HEK293 (cell line): ENCODE results near the gene ARL3.

Experiments used
- CTCF ChIP-seq: fragments of 450-650 bp; formaldehyde crosslinking; IDR thresholded peaks from 2 replicates; pipeline ENCODE4 v1.5.1; 2016; ENCODE audit warnings: missing biosample characterization, missing genetic modification characterization
- ZBTB7A ChIP-seq: fragments of 450-650 bp; formaldehyde crosslinking; IDR thresholded peaks from 2 replicates; pipeline ENCODE4 v1.5.1; 2016; ENCODE audit warnings: low read depth, missing biosample characterization, missing genetic modification characterization
- ZNF2 ChIP-seq: fragments of 450-650 bp; formaldehyde crosslinking; IDR thresholded peaks from 2 replicates; pipeline ENCODE4 v1.5.1; 2016; ENCODE audit warnings: missing biosample characterization, missing genetic modification characterization
- ZNF791 ChIP-seq: fragments of 450-650 bp; formaldehyde crosslinking; IDR thresholded peaks from 2 replicates; pipeline ENCODE4 v1.5.1; 2016; ENCODE audit warnings: missing biosample characterization, missing genetic modification characterization
- ZNF830 ChIP-seq: fragments of 450-650 bp; IDR thresholded peaks from 2 replicates; pipeline ENCODE4 v1.5.0; 2018; ENCODE audit warnings: missing biosample characterization, missing genetic modification characterization, low read depth, mild to moderate bottlenecking, moderate library complexity
- TF ChIP-seq, protein P1 (sequence below): fragments of 450-650 bp; formaldehyde crosslinking; IDR thresholded peaks from 2 replicates; pipeline ENCODE4 v1.5.1; 2016; ENCODE audit warnings: missing biosample characterization, missing genetic modification characterization
- TF ChIP-seq, protein P2 (sequence below): fragments of 450-650 bp; formaldehyde crosslinking; IDR thresholded peaks from 2 replicates; pipeline ENCODE4 v1.5.1; 2016; ENCODE audit warnings: missing biosample characterization, missing genetic modification characterization

- TF ChIP-seq ZNF830 (tag by site-specific recombination) (no peak), CTCF (no peak), ZNF2 (tag by site-specific recombination) (no peak), ZNF791 (no peak), ZBTB7A (no peak)
- TF ChIP-seq, protein P1, sequence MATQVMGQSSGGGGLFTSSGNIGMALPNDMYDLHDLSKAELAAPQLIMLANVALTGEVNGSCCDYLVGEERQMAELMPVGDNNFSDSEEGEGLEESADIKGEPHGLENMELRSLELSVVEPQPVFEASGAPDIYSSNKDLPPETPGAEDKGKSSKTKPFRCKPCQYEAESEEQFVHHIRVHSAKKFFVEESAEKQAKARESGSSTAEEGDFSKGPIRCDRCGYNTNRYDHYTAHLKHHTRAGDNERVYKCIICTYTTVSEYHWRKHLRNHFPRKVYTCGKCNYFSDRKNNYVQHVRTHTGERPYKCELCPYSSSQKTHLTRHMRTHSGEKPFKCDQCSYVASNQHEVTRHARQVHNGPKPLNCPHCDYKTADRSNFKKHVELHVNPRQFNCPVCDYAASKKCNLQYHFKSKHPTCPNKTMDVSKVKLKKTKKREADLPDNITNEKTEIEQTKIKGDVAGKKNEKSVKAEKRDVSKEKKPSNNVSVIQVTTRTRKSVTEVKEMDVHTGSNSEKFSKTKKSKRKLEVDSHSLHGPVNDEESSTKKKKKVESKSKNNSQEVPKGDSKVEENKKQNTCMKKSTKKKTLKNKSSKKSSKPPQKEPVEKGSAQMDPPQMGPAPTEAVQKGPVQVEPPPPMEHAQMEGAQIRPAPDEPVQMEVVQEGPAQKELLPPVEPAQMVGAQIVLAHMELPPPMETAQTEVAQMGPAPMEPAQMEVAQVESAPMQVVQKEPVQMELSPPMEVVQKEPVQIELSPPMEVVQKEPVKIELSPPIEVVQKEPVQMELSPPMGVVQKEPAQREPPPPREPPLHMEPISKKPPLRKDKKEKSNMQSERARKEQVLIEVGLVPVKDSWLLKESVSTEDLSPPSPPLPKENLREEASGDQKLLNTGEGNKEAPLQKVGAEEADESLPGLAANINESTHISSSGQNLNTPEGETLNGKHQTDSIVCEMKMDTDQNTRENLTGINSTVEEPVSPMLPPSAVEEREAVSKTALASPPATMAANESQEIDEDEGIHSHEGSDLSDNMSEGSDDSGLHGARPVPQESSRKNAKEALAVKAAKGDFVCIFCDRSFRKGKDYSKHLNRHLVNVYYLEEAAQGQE (tag by site-specific recombination): no peak
- TF ChIP-seq, protein P2, sequence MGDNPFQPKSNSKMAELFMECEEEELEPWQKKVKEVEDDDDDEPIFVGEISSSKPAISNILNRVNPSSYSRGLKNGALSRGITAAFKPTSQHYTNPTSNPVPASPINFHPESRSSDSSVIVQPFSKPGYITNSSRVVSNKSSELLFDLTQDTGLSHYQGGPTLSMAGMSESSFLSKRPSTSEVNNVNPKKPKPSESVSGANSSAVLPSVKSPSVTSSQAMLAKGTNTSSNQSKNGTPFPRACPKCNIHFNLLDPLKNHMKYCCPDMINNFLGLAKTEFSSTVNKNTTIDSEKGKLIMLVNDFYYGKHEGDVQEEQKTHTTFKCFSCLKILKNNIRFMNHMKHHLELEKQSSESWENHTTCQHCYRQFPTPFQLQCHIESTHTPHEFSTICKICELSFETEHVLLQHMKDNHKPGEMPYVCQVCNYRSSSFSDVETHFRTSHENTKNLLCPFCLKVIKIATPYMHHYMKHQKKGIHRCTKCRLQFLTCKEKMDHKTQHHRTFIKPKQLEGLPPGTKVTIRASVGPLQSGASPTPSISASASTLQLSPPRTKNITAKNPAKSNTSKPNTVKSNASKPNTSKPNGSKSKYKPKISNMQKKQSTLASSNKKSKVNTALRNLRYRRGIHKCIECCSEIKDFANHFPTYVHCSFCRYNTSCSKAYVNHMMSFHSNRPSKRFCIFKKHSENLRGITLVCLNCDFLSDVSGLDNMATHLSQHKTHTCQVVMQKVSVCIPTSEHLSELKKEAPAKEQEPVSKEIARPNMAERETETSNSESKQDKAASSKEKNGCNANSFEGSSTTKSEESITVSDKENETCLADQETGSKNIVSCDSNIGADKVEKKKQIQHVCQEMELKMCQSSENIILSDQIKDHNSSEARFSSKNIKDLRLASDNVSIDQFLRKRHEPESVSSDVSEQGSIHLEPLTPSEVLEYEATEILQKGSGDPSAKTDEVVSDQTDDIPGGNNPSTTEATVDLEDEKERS (tag by site-specific recombination): no peak
Measured at GRCh38 chr10:102691285-102692066, 22.7 kb downstream of the ARL3 start.
